NCI-H2227 treated with DMSO at 0.1 percent for 48 hours (cell line): ENCODE measurements around the gene NCKAP1.
"Not testable (repeated sequence)": the region's sequence is repeated elsewhere in the genome, so short reads cannot be mapped to it uniquely, and the experiment has no call there.

Experiments used
- DNase-seq: peaks from one replicate; lab custom pipeline; 2025; lab: John Stamatoyannopoulos, UW

Gene NCKAP1

GRCh38 chr2:183038341-183039300 lies at the start of gene NCKAP1:
TSS of gene NCKAP1 (minus strand) at chr2:183038457. CDS start at chr2:183038099, 358 bp downstream.
- DNase-seq, result peak; percentile 88

GRCh38 chr2:183081911-183082310 lies 43.7 kb upstream of the NCKAP1 start:
- DNase-seq, result no peak

GRCh38 chr2:183079139-183079775 lies 41.0 kb upstream of the NCKAP1 start:
- DNase-seq, result peak; percentile 72

- peak; percentile 97 for DNase-seq
Observed at GRCh38 chr2:183078464-183079138, 40.3 kb upstream of the NCKAP1 start, which contains the start of gene DUSP19. TSS of gene DUSP19 (plus strand) at chr2:183078747. CDS start at chr2:183078934, 187 bp downstream.

- no peak for DNase-seq
Observed at GRCh38 chr2:183078163-183078463, 39.9 kb upstream of the NCKAP1 start.

- DNase-seq, result no peak
Observed at GRCh38 chr2:183072177-183072576, 33.9 kb upstream of the NCKAP1 start.

GRCh38 chr2:183070942-183071844 lies 32.9 kb upstream of the NCKAP1 start:
- DNase-seq, result no peak

GRCh38 chr2:183069174-183069573 lies 30.9 kb upstream of the NCKAP1 start:
- DNase-seq, result no peak

- DNase-seq, result no peak
Observed at GRCh38 chr2:183068561-183068960, 30.3 kb upstream of the NCKAP1 start.

- DNase-seq, result peak; percentile 49
Observed at GRCh38 chr2:183063083-183063482, 24.8 kb upstream of the NCKAP1 start.

- no peak for DNase-seq
Observed at GRCh38 chr2:183060571-183061231, 22.4 kb upstream of the NCKAP1 start.

GRCh38 chr2:183059561-183059960 lies 21.3 kb upstream of the NCKAP1 start:
- DNase-seq, result peak; percentile 37

GRCh38 chr2:183057333-183057985 lies 19.2 kb upstream of the NCKAP1 start:
- DNase-seq, result no peak

- no peak for DNase-seq
Observed at GRCh38 chr2:183049420-183049819, 11.2 kb upstream of the NCKAP1 start.

- DNase-seq, result not testable (repeated sequence)
Observed at GRCh38 chr2:183047486-183048125, 9.3 kb upstream of the NCKAP1 start.

GRCh38 chr2:183043580-183043979 lies 5.3 kb upstream of the NCKAP1 start:
- DNase-seq, result not testable (repeated sequence)

GRCh38 chr2:183040604-183041003 lies 2.3 kb upstream of the NCKAP1 start:
- no peak for DNase-seq

- no peak for DNase-seq
Observed at GRCh38 chr2:183037553-183038340, 510 bp downstream of the NCKAP1 start.

- peak; percentile 26 for DNase-seq
Observed at GRCh38 chr2:183037074-183037552, 1.1 kb downstream of the NCKAP1 start.
